Neuronal stem cell (in vitro differentiated cells): ENCODE data around the gene ACTN1.

Source experiments
- DNase-seq: peaks from one replicate; pipeline ENCODE4 v3.0.0-alpha.2; 2013; ENCODE audit warnings: low spot score
- H2AFZ ChIP-seq: one replicate; pipeline ENCODE4 v1.6.1; 2013; ENCODE audit warnings: mild to moderate bottlenecking, low read length, inconsistent platforms
- H2AK5ac ChIP-seq: 2 replicates; pipeline ENCODE4 v1.6.1; 2013; ENCODE audit warnings: low read depth, mild to moderate bottlenecking, inconsistent platforms, low read length, moderate library complexity, mixed read lengths
- H2BK120ac ChIP-seq: 2 replicates; pipeline ENCODE4 v1.6.1; 2013; ENCODE audit warnings: low read depth, mild to moderate bottlenecking, inconsistent platforms, low read length, moderate library complexity, mixed read lengths
- H2BK12ac ChIP-seq: one replicate; pipeline ENCODE4 v1.6.1; 2013; ENCODE audit warnings: low read length, inconsistent platforms
- H2BK15ac ChIP-seq: 2 replicates; pipeline ENCODE4 v1.6.1; 2013; ENCODE audit warnings: mild to moderate bottlenecking, low read length, inconsistent platforms, mixed read lengths
- H2BK5ac ChIP-seq: one replicate; pipeline ENCODE4 v1.6.1; 2013; ENCODE audit warnings: inconsistent platforms, mild to moderate bottlenecking, low read length, moderate library complexity
- H3K14ac ChIP-seq: one replicate; pipeline ENCODE4 v1.6.1; 2013; ENCODE audit warnings: low read length, inconsistent platforms
- H3K18ac ChIP-seq: 2 replicates; pipeline ENCODE4 v1.6.1; 2013; ENCODE audit warnings: low read length, inconsistent platforms
- H3K23ac ChIP-seq: 2 replicates; pipeline ENCODE4 v1.6.1; 2013; ENCODE audit warnings: low read depth, mild to moderate bottlenecking, mixed read lengths, low read length, inconsistent platforms; ENCODE audit not compliant: poor library complexity
- H3K27ac ChIP-seq: replicated peaks from 3 replicates; pipeline ENCODE4 v1.5.1; 2013; ENCODE audit warnings: low read length, inconsistent platforms
- H3K27me3 ChIP-seq, 3 experiments: 2 replicates each; pipeline ENCODE4 v1.6.1; 2013; ENCODE audit warnings: low read length in 3 of 3, mild to moderate bottlenecking in 2 of 3, inconsistent platforms in 1 of 3, low read depth in 1 of 3, mixed read lengths in 1 of 3, moderate library complexity in 1 of 3; ENCODE audit not compliant: control insufficient read depth in 3 of 3, insufficient read depth in 3 of 3
- H3K36me3 ChIP-seq, 2 donors: replicated peaks in 1 of 2; 2 replicates each; pipeline ENCODE4 v1.6.1; 2013; ENCODE audit warnings: low read length in 2 of 2; ENCODE audit not compliant: control insufficient read depth in 2 of 2, insufficient read depth in 2 of 2
- H3K4ac ChIP-seq: 2 replicates; pipeline ENCODE4 v1.6.1; 2013; ENCODE audit warnings: inconsistent platforms, mild to moderate bottlenecking, low read length, moderate library complexity
- H3K4me1 ChIP-seq, 2 donors: 1 replicate in 1 of 2; 2 replicates in 1 of 2; pipeline ENCODE4 v1.6.1; 2013; ENCODE audit warnings: low read length in 2 of 2, low read depth in 1 of 2; ENCODE audit not compliant: control insufficient read depth in 2 of 2, insufficient read depth in 1 of 2
- H3K4me2 ChIP-seq: one replicate; pipeline ENCODE4 v1.6.1; 2013; ENCODE audit warnings: mild to moderate bottlenecking, low read length, inconsistent platforms; ENCODE audit not compliant: insufficient read depth, poor library complexity, severe bottlenecking
- H3K4me3 ChIP-seq, 2 donors: 2 replicates each; pipeline ENCODE4 v1.5.1; 2013; ENCODE audit warnings: low read length in 2 of 2, mild to moderate bottlenecking in 2 of 2, inconsistent platforms in 1 of 2, moderate library complexity in 1 of 2
- H3K79me1 ChIP-seq: one replicate; pipeline ENCODE4 v1.6.1; 2013; ENCODE audit warnings: low read depth, mild to moderate bottlenecking, inconsistent platforms, low read length, moderate library complexity
- H3K9ac ChIP-seq: one replicate; pipeline ENCODE4 v1.6.1; 2013; ENCODE audit warnings: mild to moderate bottlenecking, low read depth, low read length, inconsistent platforms; ENCODE audit not compliant: poor library complexity
- H3K9me3 ChIP-seq, 2 donors: replicated peaks in 1 of 2; 2 replicates each; pipeline versions ENCODE3 to v1.6.1; 2013; ENCODE audit warnings: low read length in 2 of 2, mild to moderate bottlenecking in 2 of 2, inconsistent platforms in 1 of 2, low read depth in 1 of 2, mixed read lengths in 1 of 2, moderate library complexity in 1 of 2; ENCODE audit not compliant: control insufficient read depth in 2 of 2, insufficient read depth in 1 of 2
- H4K8ac ChIP-seq: one replicate; pipeline ENCODE4 v1.6.1; 2013; ENCODE audit warnings: low read depth, mild to moderate bottlenecking, inconsistent platforms, low read length, moderate library complexity
- H4K91ac ChIP-seq: one replicate; pipeline ENCODE4 v1.6.1; 2013; ENCODE audit warnings: low read length, low read depth, mild to moderate bottlenecking, inconsistent platforms; ENCODE audit not compliant: poor library complexity
- WGBS, 2 donors: extraction: QIAGEN DNeasy Blood & Tissue Kit; methylation state at CpG; one replicate each; pipeline ENCODE4 v1.1.7; 2013; ENCODE audit warnings: missing lambda C conversion rate in 2 of 2, mixed read lengths in 1 of 2; ENCODE audit not compliant: insufficient read length in 2 of 2, insufficient replicate concordance in 1 of 2; ENCODE audit errors: extremely low coverage in 2 of 2; 5-methylcytosine and 5-hydroxymethylcytosine counted together

ACTN1 gene

DNA sequence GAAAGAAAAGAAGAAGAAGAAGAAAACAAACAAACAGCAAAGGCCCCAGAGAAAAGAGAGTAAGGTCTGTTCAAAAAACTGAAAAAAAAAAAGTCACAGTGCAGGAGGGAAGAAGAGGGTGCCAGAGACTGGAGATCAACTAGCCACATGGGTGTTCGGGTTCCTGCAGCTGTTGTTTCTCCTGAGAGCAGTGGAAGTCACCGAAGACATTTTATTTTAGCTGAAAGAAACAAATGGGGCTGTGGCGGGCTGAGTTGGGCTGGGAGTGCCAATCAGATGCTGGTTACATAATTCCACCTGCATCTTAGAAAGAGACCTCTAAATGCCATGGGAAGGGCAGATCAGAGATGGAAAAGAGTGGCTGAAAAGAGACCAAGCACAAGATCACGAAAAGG, 33.9 kb downstream of the ACTN1 start:
- Histone ChIP-seq H2BK15ac (no peak overlapping the region), H3K9me3 (no peaks in the 10 kb centered on the region), H3K18ac (no peak overlapping the region), H2AFZ (no peak overlapping the region), H3K23ac (no peak overlapping the region), H3K36me3 (peaks cover 2 to 5% of the 10 kb centered on the region in 2 donors), H4K91ac (no peak overlapping the region), H3K9ac (no peak overlapping the region), H3K79me1 (peaks cover 14% of the 10 kb centered on the region), H2BK120ac (no peak overlapping the region), H3K4me3 (no peak overlapping the region), H3K4ac (no peak overlapping the region), H2BK12ac (no peak overlapping the region), H4K8ac (no peak overlapping the region), H3K27me3 (no peaks in the 10 kb centered on the region), H2BK5ac (no peak overlapping the region), H3K4me2 (no peak overlapping the region), H3K14ac (no peak overlapping the region), H3K4me1 (peaks cover 0 to 28% of the 10 kb centered on the region in 2 donors), H2AK5ac (no peak overlapping the region), H3K27ac (no peak overlapping the region)
- no peak for DNase-seq
- whole genome bisulfite sequencing, 2 donors, result no CpG with 5 or more reads among the region's 4 CpGs

DNA sequence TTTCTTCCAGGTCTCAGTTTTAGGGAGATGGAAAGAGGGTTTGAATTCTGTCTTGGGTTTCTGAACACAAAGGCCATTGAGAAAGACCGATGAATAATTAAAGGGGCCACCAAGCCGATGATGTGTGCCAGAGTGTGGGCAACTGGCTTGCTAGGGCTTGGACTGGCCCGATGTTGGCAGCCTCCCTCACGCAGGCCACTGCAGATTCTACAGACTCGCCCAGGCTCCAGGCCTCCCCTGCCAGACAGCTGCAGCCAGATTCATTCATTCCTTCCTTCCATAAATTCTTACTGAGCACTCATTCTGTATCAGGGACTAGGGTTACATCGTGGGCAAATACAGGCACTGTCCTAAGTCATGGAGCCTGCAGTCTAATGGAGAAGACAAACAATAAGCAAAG, 34.9 kb downstream of the ACTN1 start:
- no peak overlapping the region for H2AFZ ChIP-seq
- H3K14ac ChIP-seq, result no peak overlapping the region
- no peak overlapping the region for H3K4me3 ChIP-seq
- H3K23ac ChIP-seq, result no peak overlapping the region
- H2BK5ac ChIP-seq, result no peak overlapping the region
- H3K18ac ChIP-seq, result no peak overlapping the region
- no CpG with 5 or more reads among the region's 6 CpGs for WGBS, 2 donors
- H2BK12ac ChIP-seq, result no peak overlapping the region
- H3K36me3 ChIP-seq, result peaks cover 2 to 5% of the 10 kb centered on the region in 2 donors
- H3K27ac ChIP-seq, result no peak overlapping the region
- no peak overlapping the region for H2AK5ac ChIP-seq
- peaks cover 14% of the 10 kb centered on the region for H3K79me1 ChIP-seq
- no peak overlapping the region for H2BK15ac ChIP-seq
- H2BK120ac ChIP-seq, result no peak overlapping the region
- no peak overlapping the region for H4K91ac ChIP-seq
- no peaks in the 10 kb centered on the region for H3K27me3 ChIP-seq
- DNase-seq, result no peak
- H3K4me2 ChIP-seq, result no peak overlapping the region
- H3K9me3 ChIP-seq, result no peaks in the 10 kb centered on the region
- peaks cover 3 to 32% of the 10 kb centered on the region in 2 donors for H3K4me1 ChIP-seq
- H3K9ac ChIP-seq, result no peak overlapping the region
- H3K4ac ChIP-seq, result no peak overlapping the region
- H4K8ac ChIP-seq, result no peak overlapping the region

DNA sequence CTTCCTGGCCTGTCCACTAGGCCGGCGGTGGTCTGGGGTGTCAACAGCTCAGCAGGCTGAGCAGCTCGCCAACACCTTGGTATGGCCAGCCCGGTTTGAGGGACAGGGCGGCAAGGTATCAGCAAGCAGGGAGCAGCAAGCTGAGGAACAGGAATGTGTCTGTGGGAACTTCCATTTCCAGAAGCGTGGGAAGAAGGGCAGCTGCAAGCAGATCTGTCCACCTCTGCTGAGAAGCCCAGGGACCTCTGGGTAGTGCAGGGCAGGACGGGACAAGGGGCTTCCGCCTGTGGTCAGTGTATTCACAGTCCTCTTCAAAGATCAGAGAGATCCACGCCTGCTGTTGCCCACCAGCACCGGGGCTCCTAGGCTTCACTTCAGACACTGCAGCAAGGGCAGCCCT, 36.0 kb downstream of the ACTN1 start:
- Histone ChIP-seq H3K4ac (no peak overlapping the region), H2BK5ac (no peak overlapping the region), H3K4me3 (no peak overlapping the region), H4K91ac (no peak overlapping the region), H3K36me3 (peaks cover 2 to 5% of the 10 kb centered on the region in 2 donors), H3K27ac (no peak overlapping the region), H2BK120ac (no peak overlapping the region), H3K4me1 (peaks cover 8 to 31% of the 10 kb centered on the region in 2 donors), H3K9me3 (no peaks in the 10 kb centered on the region), H4K8ac (no peak overlapping the region), H3K14ac (peak overlapping the region; percentile 78), H2BK15ac (no peak overlapping the region), H3K18ac (no peak overlapping the region), H3K9ac (peak overlapping the region; percentile 16), H3K4me2 (no peak overlapping the region), H3K79me1 (peaks cover 17% of the 10 kb centered on the region), H3K27me3 (no peaks in the 10 kb centered on the region), H3K23ac (no peak overlapping the region), H2AFZ (no peak overlapping the region), H2AK5ac (peak overlapping the region; percentile 5), H2BK12ac (no peak overlapping the region)
- WGBS, 2 donors, result no CpG with 5 or more reads among the region's 10 CpGs
- no peak for DNase-seq

DNA sequence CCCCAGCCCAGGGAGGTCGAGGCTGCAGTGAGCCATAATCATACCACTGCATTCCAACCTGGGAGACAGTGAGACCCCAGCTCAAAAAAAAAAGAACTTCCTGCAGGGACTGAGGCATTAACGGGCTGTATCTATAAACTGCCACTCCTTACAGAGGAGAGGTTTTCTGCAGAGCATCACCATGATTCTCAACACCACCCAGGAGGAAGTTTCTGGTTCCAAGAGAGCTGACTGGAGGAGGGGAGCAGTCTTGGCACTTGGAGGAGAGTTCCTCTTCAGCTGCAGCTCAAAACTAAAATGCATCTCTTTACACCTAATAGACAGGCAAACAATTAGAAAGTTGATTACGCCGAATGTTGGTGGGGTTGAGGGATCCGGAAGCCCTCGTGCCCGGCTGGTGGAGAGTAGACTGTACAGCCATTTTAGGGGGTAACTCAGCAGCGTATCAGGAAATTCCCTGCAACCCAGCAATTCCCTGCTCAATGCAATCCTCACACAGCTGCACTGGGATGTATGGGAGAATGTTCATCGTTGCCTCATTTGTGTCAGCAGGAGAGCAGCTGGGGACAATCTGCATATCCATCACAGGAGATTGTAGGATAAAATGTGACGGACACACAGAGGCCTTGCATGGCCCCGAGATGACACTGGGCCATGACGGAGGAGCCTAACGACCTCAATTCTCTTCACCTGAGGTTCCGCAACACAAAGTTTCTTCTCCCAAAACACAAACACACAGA, 36.6 kb downstream of the ACTN1 start:
- H4K8ac ChIP-seq, result no peak overlapping the region
- no peak overlapping the region for H3K27ac ChIP-seq
- no peak for DNase-seq
- peaks cover 17% of the 10 kb centered on the region for H3K79me1 ChIP-seq
- H3K4ac ChIP-seq, result no peak overlapping the region
- peaks cover 2 to 8% of the 10 kb centered on the region in 2 donors for H3K36me3 ChIP-seq
- no peak overlapping the region for H2BK12ac ChIP-seq
- no peak overlapping the region for H3K23ac ChIP-seq
- peaks cover 8 to 26% of the 10 kb centered on the region in 2 donors for H3K4me1 ChIP-seq
- no peak overlapping the region for H2BK15ac ChIP-seq
- no peak overlapping the region for H3K4me3 ChIP-seq
- no peak overlapping the region for H3K4me2 ChIP-seq
- H3K18ac ChIP-seq, result no peak overlapping the region
- H2AFZ ChIP-seq, result no peak overlapping the region
- H3K27me3 ChIP-seq, result no peaks in the 10 kb centered on the region
- no peak overlapping the region for H2AK5ac ChIP-seq
- no peak overlapping the region for H4K91ac ChIP-seq
- H2BK5ac ChIP-seq, result peak overlapping the region; percentile 55
- H3K9ac ChIP-seq, result peak overlapping the region; percentile 16
- no CpG with 5 or more reads among the region's 14 CpGs for WGBS, 2 donors
- no peak overlapping the region for H3K14ac ChIP-seq
- no peaks in the 10 kb centered on the region for H3K9me3 ChIP-seq
- no peak overlapping the region for H2BK120ac ChIP-seq
